GM18498 (cell line): ENCODE measurements around the gene STX2.
"Not testable (repeated sequence)": the region's sequence is repeated elsewhere in the genome, so short reads cannot be mapped to it uniquely, and the experiment has no call there.

Experiments used
- ATAC-seq: cut with Tn5 transposase; IDR thresholded peaks from one replicate; pipeline ENCODE4 v1.9.1; 2021; ENCODE audit warnings: mild to moderate bottlenecking, moderate library complexity; ENCODE audit not compliant: unreplicated experiment

STX2 gene

GRCh38 chr12:130838951-130839769 is at the start of gene STX2:
Gene STX2, minus strand, starts transcription at chr12:130839250. Its CDS starts 151 bp downstream, at chr12:130839099.
- ATAC-seq: peak; percentile 88

GRCh38 chr12:130887190-130887589 is 48.1 kb upstream of the STX2 start:
- not testable (repeated sequence) for ATAC-seq

GRCh38 chr12:130881548-130881947 is 42.5 kb upstream of the STX2 start:
- no peak for ATAC-seq

GRCh38 chr12:130881046-130881445 is 42.0 kb upstream of the STX2 start:
- ATAC-seq: no peak

- peak; percentile 58 for ATAC-seq
Observed at GRCh38 chr12:130880411-130880885, 41.4 kb upstream of the STX2 start.

- ATAC-seq: peak; percentile 4
Observed at GRCh38 chr12:130879781-130880389, 40.8 kb upstream of the STX2 start.

GRCh38 chr12:130879212-130879686 is 40.2 kb upstream of the STX2 start:
- ATAC-seq: peak; percentile 83

- ATAC-seq: no peak
Observed at GRCh38 chr12:130878193-130879185, 39.4 kb upstream of the STX2 start.

- no peak for ATAC-seq
Observed at GRCh38 chr12:130877333-130877732, 38.3 kb upstream of the STX2 start.

- ATAC-seq: no peak
Observed at GRCh38 chr12:130876758-130877157, 37.7 kb upstream of the STX2 start.

- no peak for ATAC-seq
Observed at GRCh38 chr12:130876297-130876696, 37.2 kb upstream of the STX2 start.

- not testable (repeated sequence) for ATAC-seq
Observed at GRCh38 chr12:130875708-130876107, 36.7 kb upstream of the STX2 start.

GRCh38 chr12:130875193-130875592 is 36.1 kb upstream of the STX2 start:
- no peak for ATAC-seq

- ATAC-seq: no peak
Observed at GRCh38 chr12:130874696-130875095, 35.6 kb upstream of the STX2 start.

GRCh38 chr12:130873825-130874224 is 34.8 kb upstream of the STX2 start:
- ATAC-seq: no peak

- ATAC-seq: no peak
Observed at GRCh38 chr12:130873106-130873795, 34.2 kb upstream of the STX2 start.

GRCh38 chr12:130872179-130873096 is 33.4 kb upstream of the STX2 start:
- peak; percentile 42 for ATAC-seq

- peak; percentile 74 for ATAC-seq
Observed at GRCh38 chr12:130871286-130872178, 32.5 kb upstream of the STX2 start, which contains the start of gene RAN. Gene RAN, plus strand, starts transcription at chr12:130872066. Its CDS starts 528 bp downstream, at chr12:130872594.
